GM12878 (cell line): Measurements from ENCODE around the gene CCDC18. TPM values are rescaled to one million over a fixed set of nuclear protein-coding genes. Genes with fewer than 3 reads are reported as not detected.

ENCODE experiments used
- ATAC-seq: fragments of 200-7000 bp; cut with Tn5 transposase; 3 replicates; pipeline ENCODE4 v1.9.1; 2020; ENCODE audit warnings: mild to moderate bottlenecking, moderate library complexity
- BruUV-seq: library from RNA; stranded (reverse); fragments of 400-500 nt; replicated peaks from 2 replicates; lab custom pipeline; 2021; lab: Mats Ljungman, UMichigan
- CTCF ChIA-PET: fragments of 300-600 bp; sonication (Branson Sonifier 250); formaldehyde crosslinking; extraction: SDS; loops from one replicate; lab custom pipeline; 2021; ENCODE audit warnings: inconsistent platforms; lab: Yijun Ruan, JAX
- POLR2A ChIA-PET: fragments of 350-600 bp; formaldehyde crosslinking; extraction: SDS; loops from one replicate; lab custom pipeline; 2021; ENCODE audit warnings: inconsistent platforms; lab: Charles Lee
- RAD21 ChIA-PET: fragments of 300-600 bp; sonication (Branson Sonifier 250); formaldehyde crosslinking; loops from one replicate; lab custom pipeline; 2023; ENCODE audit warnings: antibody characterized with exemption; ENCODE audit not compliant: unreplicated experiment; lab: Charles Lee
- SMC1A ChIA-PET: fragments of 300-600 bp; sonication (Branson Sonifier 250); formaldehyde crosslinking; loops from one replicate; lab custom pipeline; 2023; ENCODE audit not compliant: unreplicated experiment, uncharacterized antibody; lab: Charles Lee
- DNase-seq: peaks from one replicate; pipeline ENCODE4 v3.0.0-alpha.2; 2011; ENCODE audit warnings: low read depth, low spot score
- FAIRE-seq: peaks from 3 replicates; lab custom pipeline; 2011; peaks lifted over from hg19 to GRCh38; lab: Jason Lieb, UNC
- H2AFZ ChIP-seq: 2 replicates; pipeline ENCODE4 v1.6.0; 2011; ENCODE audit warnings: low read depth, low read length, control low read depth; ENCODE audit not compliant: control insufficient read depth
- H3K27ac ChIP-seq: 2 replicates; pipeline ENCODE4 v1.5.1; 2011; ENCODE audit warnings: control low read depth; ENCODE audit not compliant: control insufficient read depth, insufficient read depth
- H3K27me3 ChIP-seq, 2 experiments: replicated peaks in 1 of 2; 2 replicates each; pipeline versions ENCODE4 v1.6.0 to v1.6.1; 2011; ENCODE audit warnings: low read length in 1 of 2; ENCODE audit not compliant: control insufficient read depth in 2 of 2, insufficient read depth in 2 of 2
- H3K36me3 ChIP-seq, 2 experiments: 2 replicates each; pipeline ENCODE4 v1.5.1; 2011; ENCODE audit warnings: low read length in 1 of 2; ENCODE audit not compliant: control insufficient read depth in 2 of 2, insufficient read depth in 2 of 2
- H3K4me1 ChIP-seq: 2 replicates; pipeline ENCODE4 v1.6.1; 2011; ENCODE audit warnings: mild to moderate bottlenecking, low read length, moderate library complexity, mixed read lengths; ENCODE audit not compliant: control insufficient read depth, insufficient read depth
- H3K4me2 ChIP-seq: 2 replicates; pipeline ENCODE4 v1.6.0; 2011; ENCODE audit warnings: control low read depth; ENCODE audit not compliant: control insufficient read depth, insufficient read depth
- H3K4me3 ChIP-seq: fragments of 200-600 bp; sonication (generic); 2 replicates; pipeline ENCODE4 v1.5.1; 2016
- H3K79me2 ChIP-seq: 2 replicates; pipeline ENCODE4 v1.6.0; 2011; ENCODE audit warnings: low read length; ENCODE audit not compliant: control insufficient read depth, insufficient read depth
- H3K9ac ChIP-seq: 2 replicates; pipeline ENCODE4 v1.8.0; 2011; ENCODE audit warnings: low read length, control low read depth, mixed read lengths; ENCODE audit not compliant: control insufficient read depth, insufficient read depth
- H3K9me3 ChIP-seq: replicated peaks from 3 replicates; pipeline ENCODE4 v1.5.1; 2011; ENCODE audit warnings: mild to moderate bottlenecking, low read length; ENCODE audit not compliant: control insufficient read depth, insufficient read depth
- H4K20me1 ChIP-seq: 2 replicates; pipeline ENCODE4 v1.6.0; 2011; ENCODE audit not compliant: control insufficient read depth, insufficient read depth
- BCLAF1 ChIP-seq: fragments of 450-650 bp; IDR thresholded peaks from 2 replicates; pipeline ENCODE4 v1.6.1; 2017; ENCODE audit warnings: antibody characterized with exemption, mild to moderate bottlenecking, moderate library complexity
- IKZF2 ChIP-seq, 2 experiments: fragments of 450-650 bp; IDR thresholded peaks; 2 replicates each; pipeline ENCODE4 v1.6.1; 2017; ENCODE audit warnings: mild to moderate bottlenecking in 2 of 2, moderate library complexity in 2 of 2
- RBBP5 ChIP-seq: fragments of 200-600 bp; sonication (generic); conservative IDR thresholded peaks from 2 replicates; pipeline ENCODE4 v1.6.1; 2016
- RUNX3 ChIP-seq: IDR thresholded peaks from 2 replicates; pipeline ENCODE4 v1.6.1; 2012; ENCODE audit warnings: low read length, inconsistent platforms
- SRF ChIP-seq, 2 experiments: IDR thresholded peaks; 2 replicates each; pipeline ENCODE4 v1.6.1; 2011; ENCODE audit warnings: low read depth in 2 of 2, low read length in 2 of 2, mild to moderate bottlenecking in 1 of 2, moderate library complexity in 1 of 2
- ZNF274 ChIP-seq: IDR thresholded peaks from one replicate; pipeline ENCODE4 v1.8.0; 2011; ENCODE audit not compliant: insufficient read length, insufficient read depth
- WGBS: methylation state at CpG from one replicate; pipeline ENCODE4 v1.1.6; 2016; ENCODE audit warnings: low lambda C conversion rate; ENCODE audit not compliant: insufficient replicate concordance, insufficient coverage; ENCODE audit errors: missing lambda C conversion rate; 5-methylcytosine and 5-hydroxymethylcytosine counted together
- in situ Hi-C: fragments of 300-500 bp; cut with MboI; formaldehyde crosslinking; loops from 9 replicates; pipeline ENCODE4 v1.14.3; 2018; ENCODE audit warnings: mixed read lengths
- intact Hi-C: fragments of 100-400 bp; cut with micrococcal nuclease; formaldehyde crosslinking; loops from one replicate; pipeline ENCODE4 v1.14.2; 2022; ENCODE audit not compliant: unreplicated experiment
- polyA plus RNA-seq, 11 experiments: library from polyadenylated mRNA; depleted of rRNA in 4 of 11; unstranded in 6 of 11; stranded (reverse) in 5 of 11; fragments of >200 nt; fragmentation: Nextera tagmentation in 4 of 11; fragmentation: Illumina TruSeq in 1 of 11; extraction: Ambion mirVana in 4 of 11; extraction: Trizol in 1 of 11; gene quantifications; 1 replicate in 1 of 11; 2 replicates in 10 of 11; pipeline versions ENCODE4 v1.2.1 to v1.2.3, GENCODE V29; 2011 to 2016; ENCODE audit warnings: inconsistent platforms in 2 of 11, missing spikeins in 2 of 11, low read depth in 1 of 11
- total RNA-seq, 4 experiments: library from RNA; depleted of rRNA in 3 of 4; stranded (reverse); fragments of >200 nt in 3 of 4; fragmentation: Illumina TruSeq in 1 of 4; extraction: Trizol in 1 of 4; gene quantifications; 2 replicates each; pipeline versions ENCODE4 v1.2.1 to v1.2.3, GENCODE V29; 2013 to 2021
- TF ChIP-seq, protein P1 (sequence below): fragments of 450-650 bp; IDR thresholded peaks from 2 replicates; pipeline ENCODE4 v1.6.1; 2018; ENCODE audit warnings: mild to moderate bottlenecking, low read depth, moderate library complexity; ENCODE audit not compliant: partially characterized antibody
- TF ChIP-seq, protein P2 (sequence below): fragments of 450-650 bp; formaldehyde crosslinking; IDR thresholded peaks from 2 replicates; pipeline ENCODE4 v1.5.0; 2022; ENCODE audit warnings: mild to moderate bottlenecking, missing genetic modification characterization

CCDC18 gene
- total and polyA plus RNA-seq, 10 of the 15 experiments (the other 5 are each of a cell fraction or from before 2014, with no cell fraction given), result 15.6 to 34.9 (median 19.5) TPM

DNA sequence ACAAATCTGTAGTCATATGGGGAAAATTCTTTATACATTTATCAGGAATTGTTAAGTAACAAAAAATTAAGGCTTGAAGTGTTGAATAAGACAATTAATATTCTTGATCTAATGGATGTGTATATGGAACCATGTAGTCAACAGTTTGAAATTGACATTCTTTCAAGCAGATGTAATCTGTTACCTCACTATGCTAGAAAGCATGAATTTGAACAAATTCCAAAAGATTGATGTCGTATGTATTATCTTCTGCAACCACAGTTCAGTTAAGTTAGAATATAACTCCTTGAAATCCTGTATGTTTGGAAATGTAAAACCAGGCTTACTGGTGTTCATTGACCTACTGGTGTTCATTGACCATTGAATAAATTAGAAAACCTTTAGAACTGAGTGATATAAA, 16.1 kb downstream of the CCDC18 start (continued):
- no peak for TF ChIP-seq SRF (IDR thresholded peaks at IDR 0.05; ENCODE audit: low read depth in 2 of 2, low read length in 2 of 2)

GRCh38 chr1:93199150-93199549, 18.6 kb downstream of the CCDC18 start:
- intact Hi-C loops, result no loop called here
- ChIA-PET CTCF (interaction anchor here (0.8 kb wide), 1 partner anchor 205 kb away, joined by 3 read pairs; no protein-coding TSS in a partner anchor), SMC1A (interaction anchor here (0.9 kb wide), 1 partner anchor 71 kb away, joined by 4 read pairs; no protein-coding TSS in a partner anchor), POLR2A (no interaction called here), RAD21 (no interaction called here)
- ATAC-seq (no peak; the same call in 2 of the 3 replicates), DNase-seq (no peak), FAIRE-seq (no peak)
- Histone ChIP-seq H3K79me2 (no peaks in the 10 kb centered on the region), H3K4me3 (no peak overlapping the region), H3K9ac (no peak overlapping the region), H3K27ac (no peak overlapping the region), H3K4me2 (no peak overlapping the region), H3K27me3 (no peaks in the 10 kb centered on the region), H4K20me1 (no peaks in the 10 kb centered on the region), H3K36me3 (peaks cover 5 to 6% of the 10 kb centered on the region in 2 experiments; a peak in 3 of 4 replicates), H3K4me1 (no peaks in the 10 kb centered on the region), H3K9me3 (no peaks in the 10 kb centered on the region), H2AFZ (no peak overlapping the region)
- BruUV-seq, result no TSS peak
- WGBS, result 98% methylated on average over 9 of the region's 9 CpGs
- in situ Hi-C loops, result no loop called here
- TF ChIP-seq IKZF2 (IDR thresholded peaks at IDR 0.05) (no peak), BCLAF1 (no peak), RUNX3 (no peak), RBBP5 (no peak), ZNF274 (no peak)
- TF ChIP-seq, protein P1, sequence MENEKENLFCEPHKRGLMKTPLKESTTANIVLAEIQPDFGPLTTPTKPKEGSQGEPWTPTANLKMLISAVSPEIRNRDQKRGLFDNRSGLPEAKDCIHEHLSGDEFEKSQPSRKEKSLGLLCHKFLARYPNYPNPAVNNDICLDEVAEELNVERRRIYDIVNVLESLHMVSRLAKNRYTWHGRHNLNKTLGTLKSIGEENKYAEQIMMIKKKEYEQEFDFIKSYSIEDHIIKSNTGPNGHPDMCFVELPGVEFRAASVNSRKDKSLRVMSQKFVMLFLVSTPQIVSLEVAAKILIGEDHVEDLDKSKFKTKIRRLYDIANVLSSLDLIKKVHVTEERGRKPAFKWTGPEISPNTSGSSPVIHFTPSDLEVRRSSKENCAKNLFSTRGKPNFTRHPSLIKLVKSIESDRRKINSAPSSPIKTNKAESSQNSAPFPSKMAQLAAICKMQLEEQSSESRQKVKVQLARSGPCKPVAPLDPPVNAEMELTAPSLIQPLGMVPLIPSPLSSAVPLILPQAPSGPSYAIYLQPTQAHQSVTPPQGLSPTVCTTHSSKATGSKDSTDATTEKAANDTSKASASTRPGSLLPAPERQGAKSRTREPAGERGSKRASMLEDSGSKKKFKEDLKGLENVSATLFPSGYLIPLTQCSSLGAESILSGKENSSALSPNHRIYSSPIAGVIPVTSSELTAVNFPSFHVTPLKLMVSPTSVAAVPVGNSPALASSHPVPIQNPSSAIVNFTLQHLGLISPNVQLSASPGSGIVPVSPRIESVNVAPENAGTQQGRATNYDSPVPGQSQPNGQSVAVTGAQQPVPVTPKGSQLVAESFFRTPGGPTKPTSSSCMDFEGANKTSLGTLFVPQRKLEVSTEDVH, result no peak
- TF ChIP-seq, protein P2, sequence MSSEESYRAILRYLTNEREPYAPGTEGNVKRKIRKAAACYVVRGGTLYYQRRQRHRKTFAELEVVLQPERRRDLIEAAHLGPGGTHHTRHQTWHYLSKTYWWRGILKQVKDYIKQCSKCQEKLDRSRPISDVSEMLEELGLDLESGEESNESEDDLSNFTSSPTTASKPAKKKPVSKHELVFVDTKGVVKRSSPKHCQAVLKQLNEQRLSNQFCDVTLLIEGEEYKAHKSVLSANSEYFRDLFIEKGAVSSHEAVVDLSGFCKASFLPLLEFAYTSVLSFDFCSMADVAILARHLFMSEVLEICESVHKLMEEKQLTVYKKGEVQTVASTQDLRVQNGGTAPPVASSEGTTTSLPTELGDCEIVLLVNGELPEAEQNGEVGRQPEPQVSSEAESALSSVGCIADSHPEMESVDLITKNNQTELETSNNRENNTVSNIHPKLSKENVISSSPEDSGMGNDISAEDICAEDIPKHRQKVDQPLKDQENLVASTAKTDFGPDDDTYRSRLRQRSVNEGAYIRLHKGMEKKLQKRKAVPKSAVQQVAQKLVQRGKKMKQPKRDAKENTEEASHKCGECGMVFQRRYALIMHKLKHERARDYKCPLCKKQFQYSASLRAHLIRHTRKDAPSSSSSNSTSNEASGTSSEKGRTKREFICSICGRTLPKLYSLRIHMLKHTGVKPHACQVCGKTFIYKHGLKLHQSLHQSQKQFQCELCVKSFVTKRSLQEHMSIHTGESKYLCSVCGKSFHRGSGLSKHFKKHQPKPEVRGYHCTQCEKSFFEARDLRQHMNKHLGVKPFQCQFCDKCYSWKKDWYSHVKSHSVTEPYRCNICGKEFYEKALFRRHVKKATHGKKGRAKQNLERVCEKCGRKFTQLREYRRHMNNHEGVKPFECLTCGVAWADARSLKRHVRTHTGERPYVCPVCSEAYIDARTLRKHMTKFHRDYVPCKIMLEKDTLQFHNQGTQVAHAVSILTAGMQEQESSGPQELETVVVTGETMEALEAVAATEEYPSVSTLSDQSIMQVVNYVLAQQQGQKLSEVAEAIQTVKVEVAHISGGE (CRISPR knock-in tag), result no peak
